ENCODE data around the gene SIGLEC14.

Gene SIGLEC14

GRCh38 chr19:51607920-51608562, 38.6 kb downstream of the SIGLEC14 start:
- no peak for DNase-seq

- DNase-seq = no peak
Observed at GRCh38 chr19:51607077-51607476, 39.5 kb downstream of the SIGLEC14 start.

GRCh38 chr19:51602189-51602854, 44.3 kb downstream of the SIGLEC14 start:
- DNase-seq = no peak

GRCh38 chr19:51600940-51601580, 45.6 kb downstream of the SIGLEC14 start:
- no peak for DNase-seq

- no peak for DNase-seq
Observed at GRCh38 chr19:51599084-51599483, 47.5 kb downstream of the SIGLEC14 start.

- no peak for DNase-seq
Observed at GRCh38 chr19:51598159-51598915, 48.3 kb downstream of the SIGLEC14 start.

GRCh38 chr19:51595190-51596175, 51.1 kb downstream of the SIGLEC14 start:
- DNase-seq = no peak

- DNase-seq = no peak
Observed at GRCh38 chr19:51594774-51595109, 51.9 kb downstream of the SIGLEC14 start.

GRCh38 chr19:51593969-51594773, 52.5 kb downstream of the SIGLEC14 start:
- peak; percentile 90 to 96 for DNase-seq

GRCh38 chr19:51593138-51593890, 53.3 kb downstream of the SIGLEC14 start:
- no peak for DNase-seq

Data from NCI-H2081 (cell line).